Coronary artery (tissue), 2 donors: ENCODE data around the gene ARAP2.
A peak's percentile ranks its signal among the peaks of the same experiment; 100 is the strongest.

ENCODE experiments used
- DNase-seq: peaks from one replicate; pipeline ENCODE4 v3.0.0-alpha.2; 2017; ENCODE audit warnings: low spot score
- H3K27ac ChIP-seq, 2 donors: fragments of 200-600 bp; sonication (generic); one replicate each; pipeline ENCODE4 v1.5.1; 2016 to 2019
- H3K4me3 ChIP-seq: fragments of 200-600 bp; sonication (generic); 2 replicates; pipeline ENCODE4 v1.5.1; 2016; ENCODE audit warnings: mild to moderate bottlenecking, moderate library complexity
- TF ChIP-seq, protein P1 (sequence below): fragments of 200-600 bp; sonication (generic); IDR thresholded peaks from one replicate; pipeline ENCODE4 v1.5.1; 2019; ENCODE audit warnings: antibody characterized with exemption

Gene ARAP2

DNA sequence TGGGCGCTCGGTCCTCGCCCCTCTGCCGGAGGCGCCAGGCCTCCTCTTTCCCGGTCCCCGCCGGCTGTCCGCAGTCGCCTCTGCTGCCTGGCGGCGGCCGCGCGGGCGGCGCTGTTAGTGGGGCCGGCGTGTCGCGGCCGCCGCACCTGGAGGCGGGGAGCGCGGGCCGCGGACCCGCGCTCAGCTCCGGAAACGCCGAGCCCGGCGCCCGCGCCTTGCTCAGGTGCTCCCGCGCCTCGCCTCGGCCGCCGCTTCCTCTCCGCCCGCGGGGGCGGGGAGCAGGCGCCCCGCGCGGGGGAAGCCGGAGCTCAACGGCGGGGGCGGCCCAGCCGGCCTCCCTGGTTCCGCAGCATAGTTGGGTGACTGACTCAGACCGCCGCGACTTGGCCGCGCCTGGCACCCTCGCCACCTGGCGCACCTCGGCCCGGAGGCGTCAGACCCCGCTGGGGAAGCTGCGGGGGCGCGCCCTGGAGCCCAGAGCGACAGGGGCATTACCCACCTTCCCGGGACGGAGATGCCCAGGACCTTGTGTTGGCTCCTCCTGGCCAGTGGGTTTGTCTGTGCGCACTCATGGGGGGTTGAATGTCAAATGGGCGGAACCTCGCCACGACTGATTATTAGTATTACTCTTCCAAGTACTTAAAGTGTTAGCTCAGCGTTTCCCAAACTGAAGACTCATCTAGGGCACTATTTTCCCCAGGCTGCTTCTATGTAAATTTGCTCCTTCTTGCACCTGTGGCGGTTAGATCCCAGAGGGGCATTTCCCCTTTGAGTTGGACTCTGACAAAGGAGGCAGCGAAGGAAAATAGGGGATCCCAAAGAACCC lies at the start of gene ARAP2:
ARAP2 (minus strand) TSS at position 258 of the 826 bp plus-strand sequence. CDS start 15,028 bp downstream, outside the sequence.
- DNase-seq, result no peak

GRCh38 chr4:36292556-36293188 lies 48.4 kb upstream of the ARAP2 start:
- Histone ChIP-seq H3K4me3 (no peak overlapping the region), H3K27ac (no peak overlapping the region)
- TF ChIP-seq, protein P1, sequence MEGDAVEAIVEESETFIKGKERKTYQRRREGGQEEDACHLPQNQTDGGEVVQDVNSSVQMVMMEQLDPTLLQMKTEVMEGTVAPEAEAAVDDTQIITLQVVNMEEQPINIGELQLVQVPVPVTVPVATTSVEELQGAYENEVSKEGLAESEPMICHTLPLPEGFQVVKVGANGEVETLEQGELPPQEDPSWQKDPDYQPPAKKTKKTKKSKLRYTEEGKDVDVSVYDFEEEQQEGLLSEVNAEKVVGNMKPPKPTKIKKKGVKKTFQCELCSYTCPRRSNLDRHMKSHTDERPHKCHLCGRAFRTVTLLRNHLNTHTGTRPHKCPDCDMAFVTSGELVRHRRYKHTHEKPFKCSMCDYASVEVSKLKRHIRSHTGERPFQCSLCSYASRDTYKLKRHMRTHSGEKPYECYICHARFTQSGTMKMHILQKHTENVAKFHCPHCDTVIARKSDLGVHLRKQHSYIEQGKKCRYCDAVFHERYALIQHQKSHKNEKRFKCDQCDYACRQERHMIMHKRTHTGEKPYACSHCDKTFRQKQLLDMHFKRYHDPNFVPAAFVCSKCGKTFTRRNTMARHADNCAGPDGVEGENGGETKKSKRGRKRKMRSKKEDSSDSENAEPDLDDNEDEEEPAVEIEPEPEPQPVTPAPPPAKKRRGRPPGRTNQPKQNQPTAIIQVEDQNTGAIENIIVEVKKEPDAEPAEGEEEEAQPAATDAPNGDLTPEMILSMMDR, result no peak
- DNase-seq, result no peak

More for the DNA sequence above, at the start of gene ARAP2:
- TF ChIP-seq, protein P1, result no peak
- Histone ChIP-seq H3K27ac (peak within 1 kb of the TSS; percentile 60 to 83), H3K4me3 (peak within 1 kb of the TSS; percentile 78)

DNA sequence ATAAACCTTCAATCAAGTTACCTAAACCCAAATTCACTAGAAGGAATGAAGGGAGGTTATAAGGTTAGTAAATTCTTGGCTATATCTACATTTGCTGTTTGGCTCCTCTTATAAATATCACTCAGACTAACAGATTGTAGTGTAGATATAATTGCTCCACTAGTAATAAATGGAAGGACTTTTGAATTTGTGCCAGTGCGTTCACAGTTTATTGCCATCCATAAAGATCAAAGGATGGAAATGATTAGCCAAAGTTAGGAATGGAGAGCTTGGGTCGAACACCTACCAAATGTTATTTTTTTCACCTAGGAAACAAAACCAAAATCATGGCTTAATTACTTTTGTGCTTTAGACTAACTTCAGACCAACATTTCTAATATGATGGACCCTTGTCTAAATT lies 46.3 kb upstream of the ARAP2 start:
- TF ChIP-seq, protein P1, result no peak
- Histone ChIP-seq H3K27ac (no peak overlapping the region), H3K4me3 (no peak overlapping the region)
- DNase-seq, result no peak

DNA sequence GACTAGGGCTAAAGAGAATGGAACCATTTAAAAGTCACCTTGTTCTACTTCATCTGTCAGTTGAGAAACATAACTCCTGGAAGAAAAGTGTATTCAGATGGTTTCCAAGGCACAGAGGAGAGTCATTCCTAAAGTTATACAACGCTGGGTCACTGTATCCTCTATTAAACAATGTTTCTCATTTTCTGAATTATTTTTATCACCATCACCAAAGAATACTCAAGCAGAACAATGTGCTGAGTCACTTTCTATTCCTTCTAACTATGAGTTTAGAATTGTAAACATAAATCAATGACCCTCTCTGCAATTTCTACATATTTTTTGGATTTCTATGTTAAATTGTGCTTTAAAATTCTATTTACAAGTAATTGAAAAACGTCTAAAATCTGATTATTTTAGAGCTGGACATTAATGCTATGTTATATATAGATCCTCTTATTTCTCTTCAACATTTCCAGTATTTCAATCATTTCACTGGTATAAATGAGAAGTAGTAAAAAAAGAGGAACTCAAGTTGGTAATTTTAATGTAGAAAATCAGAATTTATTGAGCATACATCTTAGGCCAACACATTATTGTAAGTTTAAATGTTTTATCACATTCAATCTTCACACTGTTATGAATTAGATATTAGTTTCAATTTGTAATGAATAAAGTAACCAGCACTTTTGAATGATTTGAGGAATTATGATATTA lies 44.6 kb upstream of the ARAP2 start:
- no peak overlapping the region for H3K27ac ChIP-seq
- no peak for DNase-seq
- TF ChIP-seq, protein P1, result no peak
- H3K4me3 ChIP-seq, result no peak overlapping the region

GRCh38 chr4:36286481-36286871 lies 42.2 kb upstream of the ARAP2 start:
- TF ChIP-seq, protein P1, result no peak
- no peak overlapping the region for H3K4me3 ChIP-seq
- no peak overlapping the region for H3K27ac ChIP-seq
- no peak for DNase-seq

DNA sequence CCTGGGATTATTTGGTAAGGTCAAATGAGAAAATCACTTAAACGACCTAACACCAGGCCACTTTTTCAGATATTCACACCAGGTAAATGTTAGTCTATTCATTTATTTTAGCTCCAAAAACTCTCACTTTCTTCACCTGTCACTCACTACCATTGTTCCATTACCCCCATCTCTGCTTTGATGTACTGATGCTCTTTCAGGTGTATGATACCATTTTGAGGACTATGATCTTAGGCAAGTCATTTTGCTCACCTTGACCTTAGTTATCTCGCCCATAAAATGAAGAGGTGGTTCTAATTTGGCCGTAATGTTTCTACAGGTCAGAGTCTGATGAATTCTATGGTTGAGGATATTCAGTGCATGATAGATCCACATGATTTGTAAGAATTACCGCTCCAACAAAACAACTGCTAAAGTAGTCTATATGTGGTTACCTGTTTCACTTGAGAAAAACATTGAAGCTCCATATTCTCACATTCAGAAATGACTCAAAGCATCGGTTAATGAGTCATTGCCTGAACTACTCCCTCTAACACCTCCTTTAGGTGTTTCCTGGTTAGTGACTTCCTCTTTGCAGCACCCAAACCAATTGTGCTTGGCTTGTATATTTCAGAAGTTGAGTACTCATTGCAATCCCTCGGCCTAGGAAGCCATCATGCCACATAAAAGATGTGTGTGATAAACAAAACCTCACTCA lies 41.6 kb upstream of the ARAP2 start:
- TF ChIP-seq, protein P1, result no peak
- H3K27ac ChIP-seq, result no peak overlapping the region
- DNase-seq, result no peak
- no peak overlapping the region for H3K4me3 ChIP-seq
